WTC11 (cell line): ENCODE measurements around the gene LIN7B. TPM values are rescaled to one million over a fixed set of nuclear protein-coding genes. Genes with fewer than 3 reads are reported as not detected.
A peak's percentile ranks its signal among the peaks of the same experiment; 100 is the strongest.

Source experiments
- CBFB ChIP-seq: sonication (generic); formaldehyde crosslinking; IDR thresholded peaks from 2 replicates; pipeline ENCODE4 v1.8.1; 2022; ENCODE audit warnings: mild to moderate bottlenecking, low read depth, missing genetic modification reagents
- E2F1 ChIP-seq: sonication (generic); formaldehyde crosslinking; IDR thresholded peaks from 2 replicates; pipeline ENCODE4 v1.8.0; 2022; ENCODE audit warnings: mild to moderate bottlenecking, missing genetic modification reagents
- EMX1 ChIP-seq: fragments of 250-450 bp; sonication (Bioruptor Pico); IDR thresholded peaks from 2 replicates; pipeline ENCODE4 v1.8.0; 2021; ENCODE audit warnings: mild to moderate bottlenecking
- ERG ChIP-seq: fragments of 250-450 bp; sonication (Bioruptor Pico); IDR thresholded peaks from 2 replicates; pipeline ENCODE4 v1.8.0; 2021; ENCODE audit warnings: mild to moderate bottlenecking
- MLX ChIP-seq: sonication (generic); formaldehyde crosslinking; IDR thresholded peaks from 2 replicates; pipeline ENCODE4 v1.8.1; 2023; ENCODE audit warnings: mild to moderate bottlenecking, missing genetic modification reagents, moderate library complexity
- MYBL2 ChIP-seq: sonication (generic); formaldehyde crosslinking; IDR thresholded peaks from 2 replicates; pipeline ENCODE4 v1.8.1; 2023; ENCODE audit warnings: mild to moderate bottlenecking, moderate library complexity, missing genetic modification reagents
- NFE2L1 ChIP-seq: sonication (generic); formaldehyde crosslinking; IDR thresholded peaks from 2 replicates; pipeline ENCODE4 v1.8.1; 2023; ENCODE audit warnings: missing genetic modification reagents
- RELA ChIP-seq: sonication (generic); formaldehyde crosslinking; IDR thresholded peaks from 2 replicates; pipeline ENCODE4 v1.8.1; 2022; ENCODE audit warnings: missing genetic modification reagents, mild to moderate bottlenecking, borderline replicate concordance
- TCF7 ChIP-seq: sonication (generic); formaldehyde crosslinking; IDR thresholded peaks from 2 replicates; pipeline ENCODE4 v1.8.0; 2022; ENCODE audit warnings: mild to moderate bottlenecking, low read depth, missing genetic modification reagents, moderate library complexity
- TEAD1 ChIP-seq: sonication (generic); formaldehyde crosslinking; IDR thresholded peaks from 2 replicates; pipeline ENCODE4 v1.8.0; 2022; ENCODE audit warnings: mild to moderate bottlenecking, missing genetic modification reagents
- ZBTB43 ChIP-seq: sonication (generic); formaldehyde crosslinking; IDR thresholded peaks from 2 replicates; pipeline ENCODE4 v1.8.1; 2023; ENCODE audit warnings: mild to moderate bottlenecking, missing genetic modification reagents
- total RNA-seq: library from RNA; stranded (reverse); gene quantifications from 3 replicates; pipeline ENCODE4 v1.2.3, GENCODE V29; 2021
- TF ChIP-seq, protein P1 (sequence below): sonication (generic); formaldehyde crosslinking; IDR thresholded peaks from 2 replicates; pipeline ENCODE4 v1.8.1; 2022; ENCODE audit warnings: low read depth, missing genetic modification reagents, borderline replicate concordance
- TF ChIP-seq, protein P2 (sequence below): sonication (generic); formaldehyde crosslinking; IDR thresholded peaks from 2 replicates; pipeline ENCODE4 v1.8.1; 2022; ENCODE audit warnings: low read depth, mild to moderate bottlenecking, moderate library complexity, missing genetic modification reagents, borderline replicate concordance
- TF ChIP-seq, protein P3 (sequence below): sonication (generic); formaldehyde crosslinking; IDR thresholded peaks from 2 replicates; pipeline ENCODE4 v1.8.1; 2023; ENCODE audit warnings: mild to moderate bottlenecking, moderate library complexity, missing genetic modification reagents
- TF ChIP-seq, protein P4 (sequence below): sonication (generic); formaldehyde crosslinking; IDR thresholded peaks from 2 replicates; pipeline ENCODE4 v1.8.0; 2023; ENCODE audit warnings: missing genetic modification reagents, mild to moderate bottlenecking, borderline replicate concordance

Gene LIN7B
- total RNA-seq, 1 experiment from 2014 or later, result 5.1 TPM

DNA sequence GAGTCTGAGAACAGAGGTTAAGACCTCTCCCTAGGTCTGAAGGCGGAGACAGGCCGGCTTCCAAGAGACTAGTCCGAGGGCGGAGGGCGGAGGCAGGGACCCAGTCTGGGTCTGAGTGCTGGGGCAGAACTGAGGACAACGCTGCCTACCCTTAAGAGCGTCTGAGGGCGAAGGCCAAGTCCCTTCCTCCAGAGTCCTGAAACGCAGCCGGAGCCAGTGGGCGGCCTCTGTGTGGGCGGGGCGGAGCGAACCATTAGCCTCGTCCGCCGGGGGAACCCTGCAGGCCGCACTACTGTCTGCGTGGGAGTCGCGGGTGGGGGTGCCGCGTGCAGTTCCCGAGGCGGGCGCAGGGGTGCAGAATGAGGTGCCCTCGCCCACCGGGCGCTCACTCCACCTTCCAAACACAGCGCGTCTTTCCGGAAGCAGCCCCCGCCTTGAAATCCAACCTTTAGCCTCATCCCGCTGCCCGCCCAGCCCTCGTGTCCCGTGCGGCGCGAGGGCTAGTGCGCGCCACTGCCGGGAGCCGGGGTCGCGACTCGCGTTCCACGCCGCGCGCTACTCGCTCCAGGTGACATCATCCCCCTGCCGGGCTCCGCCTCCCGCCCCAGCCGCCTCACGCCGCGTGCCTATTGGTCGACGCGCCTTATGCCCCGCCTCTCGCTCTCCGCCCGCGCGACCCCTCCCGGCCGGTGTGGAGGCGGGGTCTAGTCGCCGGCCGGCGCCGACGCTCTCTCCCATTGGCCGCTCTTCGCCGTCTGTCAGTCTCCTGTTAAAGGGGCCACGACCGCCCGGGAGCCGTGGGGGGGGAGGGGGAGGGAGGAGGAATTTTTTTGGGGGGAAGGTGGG lies 4.6 kb downstream of the LIN7B start, which contains the start of gene C19orf73 (continued):
- TF ChIP-seq, protein P1, sequence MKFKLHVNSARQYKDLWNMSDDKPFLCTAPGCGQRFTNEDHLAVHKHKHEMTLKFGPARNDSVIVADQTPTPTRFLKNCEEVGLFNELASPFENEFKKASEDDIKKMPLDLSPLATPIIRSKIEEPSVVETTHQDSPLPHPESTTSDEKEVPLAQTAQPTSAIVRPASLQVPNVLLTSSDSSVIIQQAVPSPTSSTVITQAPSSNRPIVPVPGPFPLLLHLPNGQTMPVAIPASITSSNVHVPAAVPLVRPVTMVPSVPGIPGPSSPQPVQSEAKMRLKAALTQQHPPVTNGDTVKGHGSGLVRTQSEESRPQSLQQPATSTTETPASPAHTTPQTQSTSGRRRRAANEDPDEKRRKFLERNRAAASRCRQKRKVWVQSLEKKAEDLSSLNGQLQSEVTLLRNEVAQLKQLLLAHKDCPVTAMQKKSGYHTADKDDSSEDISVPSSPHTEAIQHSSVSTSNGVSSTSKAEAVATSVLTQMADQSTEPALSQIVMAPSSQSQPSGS (CRISPR knock-in tag), result peak; percentile 65; the same call in 1 of the 2 replicates
- TF ChIP-seq, protein P2, sequence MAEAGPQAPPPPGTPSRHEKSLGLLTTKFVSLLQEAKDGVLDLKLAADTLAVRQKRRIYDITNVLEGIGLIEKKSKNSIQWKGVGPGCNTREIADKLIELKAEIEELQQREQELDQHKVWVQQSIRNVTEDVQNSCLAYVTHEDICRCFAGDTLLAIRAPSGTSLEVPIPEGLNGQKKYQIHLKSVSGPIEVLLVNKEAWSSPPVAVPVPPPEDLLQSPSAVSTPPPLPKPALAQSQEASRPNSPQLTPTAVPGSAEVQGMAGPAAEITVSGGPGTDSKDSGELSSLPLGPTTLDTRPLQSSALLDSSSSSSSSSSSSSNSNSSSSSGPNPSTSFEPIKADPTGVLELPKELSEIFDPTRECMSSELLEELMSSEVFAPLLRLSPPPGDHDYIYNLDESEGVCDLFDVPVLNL (CRISPR knock-in tag), result no peak; the same call in 1 of the 2 replicates
- TF ChIP-seq ERG (CRISPR knock-in tag) (peak; percentile 72; the same call in 1 of the 2 replicates), MYBL2 (0 out of 2 replicates have a peak, but pooled peaks have one; percentile 47), TCF7 (CRISPR knock-in tag) (0 out of 2 replicates have a peak, but pooled peaks have one; percentile 62), CBFB (CRISPR knock-in tag) (no peak), NFE2L1 (0 out of 2 replicates have a peak, but pooled peaks have one; percentile 63), EMX1 (CRISPR knock-in tag) (no peak), ZBTB43 (CRISPR knock-in tag) (0 out of 2 replicates have a peak, but pooled peaks have one; percentile 35), RELA (CRISPR knock-in tag) (0 out of 2 replicates have a peak, but pooled peaks have one; percentile 49), MLX (no peak), E2F1 (CRISPR knock-in tag) (no peak), TEAD1 (0 out of 2 replicates have a peak, but pooled peaks have one; percentile 62)
- TF ChIP-seq, protein P3, sequence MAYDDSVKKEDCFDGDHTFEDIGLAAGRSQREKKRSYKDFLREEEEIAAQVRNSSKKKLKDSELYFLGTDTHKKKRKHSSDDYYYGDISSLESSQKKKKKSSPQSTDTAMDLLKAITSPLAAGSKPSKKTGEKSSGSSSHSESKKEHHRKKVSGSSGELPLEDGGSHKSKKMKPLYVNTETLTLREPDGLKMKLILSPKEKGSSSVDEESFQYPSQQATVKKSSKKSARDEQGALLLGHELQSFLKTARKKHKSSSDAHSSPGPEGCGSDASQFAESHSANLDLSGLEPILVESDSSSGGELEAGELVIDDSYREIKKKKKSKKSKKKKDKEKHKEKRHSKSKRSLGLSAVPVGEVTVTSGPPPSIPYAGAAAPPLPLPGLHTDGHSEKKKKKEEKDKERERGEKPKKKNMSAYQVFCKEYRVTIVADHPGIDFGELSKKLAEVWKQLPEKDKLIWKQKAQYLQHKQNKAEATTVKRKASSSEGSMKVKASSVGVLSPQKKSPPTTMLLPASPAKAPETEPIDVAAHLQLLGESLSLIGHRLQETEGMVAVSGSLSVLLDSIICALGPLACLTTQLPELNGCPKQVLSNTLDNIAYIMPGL (CRISPR knock-in tag), result peak; percentile 34; the same call in 1 of the 2 replicates
- TF ChIP-seq, protein P4, sequence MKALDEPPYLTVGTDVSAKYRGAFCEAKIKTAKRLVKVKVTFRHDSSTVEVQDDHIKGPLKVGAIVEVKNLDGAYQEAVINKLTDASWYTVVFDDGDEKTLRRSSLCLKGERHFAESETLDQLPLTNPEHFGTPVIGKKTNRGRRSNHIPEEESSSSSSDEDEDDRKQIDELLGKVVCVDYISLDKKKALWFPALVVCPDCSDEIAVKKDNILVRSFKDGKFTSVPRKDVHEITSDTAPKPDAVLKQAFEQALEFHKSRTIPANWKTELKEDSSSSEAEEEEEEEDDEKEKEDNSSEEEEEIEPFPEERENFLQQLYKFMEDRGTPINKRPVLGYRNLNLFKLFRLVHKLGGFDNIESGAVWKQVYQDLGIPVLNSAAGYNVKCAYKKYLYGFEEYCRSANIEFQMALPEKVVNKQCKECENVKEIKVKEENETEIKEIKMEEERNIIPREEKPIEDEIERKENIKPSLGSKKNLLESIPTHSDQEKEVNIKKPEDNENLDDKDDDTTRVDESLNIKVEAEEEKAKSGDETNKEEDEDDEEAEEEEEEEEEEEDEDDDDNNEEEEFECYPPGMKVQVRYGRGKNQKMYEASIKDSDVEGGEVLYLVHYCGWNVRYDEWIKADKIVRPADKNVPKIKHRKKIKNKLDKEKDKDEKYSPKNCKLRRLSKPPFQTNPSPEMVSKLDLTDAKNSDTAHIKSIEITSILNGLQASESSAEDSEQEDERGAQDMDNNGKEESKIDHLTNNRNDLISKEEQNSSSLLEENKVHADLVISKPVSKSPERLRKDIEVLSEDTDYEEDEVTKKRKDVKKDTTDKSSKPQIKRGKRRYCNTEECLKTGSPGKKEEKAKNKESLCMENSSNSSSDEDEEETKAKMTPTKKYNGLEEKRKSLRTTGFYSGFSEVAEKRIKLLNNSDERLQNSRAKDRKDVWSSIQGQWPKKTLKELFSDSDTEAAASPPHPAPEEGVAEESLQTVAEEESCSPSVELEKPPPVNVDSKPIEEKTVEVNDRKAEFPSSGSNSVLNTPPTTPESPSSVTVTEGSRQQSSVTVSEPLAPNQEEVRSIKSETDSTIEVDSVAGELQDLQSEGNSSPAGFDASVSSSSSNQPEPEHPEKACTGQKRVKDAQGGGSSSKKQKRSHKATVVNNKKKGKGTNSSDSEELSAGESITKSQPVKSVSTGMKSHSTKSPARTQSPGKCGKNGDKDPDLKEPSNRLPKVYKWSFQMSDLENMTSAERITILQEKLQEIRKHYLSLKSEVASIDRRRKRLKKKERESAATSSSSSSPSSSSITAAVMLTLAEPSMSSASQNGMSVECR (CRISPR knock-in tag), result peak; percentile 77; the same call in 1 of the 2 replicates
